HAP-1 (cell line): ENCODE results near the gene ASB5.
"Not testable (repeated sequence)": the region's sequence is repeated elsewhere in the genome, so short reads cannot be mapped to it uniquely, and the experiment has no call there.

Experiments
- DNase-seq, 2 experiments: peaks; one replicate each; pipeline ENCODE4 v3.0.0-alpha.2; 2016 to 2020; ENCODE audit warnings: low spot score in 2 of 2
- H3K27me3 ChIP-seq: fragments of 250-450 bp; sonication (Bioruptor Pico); 2 replicates; pipeline ENCODE4 v1.5.1; 2020; ENCODE audit warnings: low read depth, mild to moderate bottlenecking, moderate library complexity
- H3K36me3 ChIP-seq: fragments of 250-450 bp; sonication (Bioruptor Pico); replicated peaks from 2 replicates; pipeline ENCODE4 v1.5.1; 2020; ENCODE audit warnings: mild to moderate bottlenecking
- H3K4me1 ChIP-seq: fragments of 250-450 bp; sonication (Bioruptor Pico); 2 replicates; pipeline ENCODE4 v1.5.1; 2020; ENCODE audit warnings: mild to moderate bottlenecking
- H3K4me3 ChIP-seq: fragments of 250-450 bp; sonication (Bioruptor Pico); 2 replicates; pipeline ENCODE4 v1.5.1; 2020; ENCODE audit warnings: mild to moderate bottlenecking, moderate library complexity
- H3K9me3 ChIP-seq: fragments of 250-450 bp; sonication (Bioruptor Pico); 2 replicates; pipeline ENCODE4 v1.5.1; 2020; ENCODE audit warnings: mild to moderate bottlenecking, moderate library complexity
- in situ Hi-C: fragments of 300-500 bp; cut with MboI; formaldehyde crosslinking; loops from 3 replicates; pipeline ENCODE4 v1.14.3; 2020; ENCODE audit warnings: low sequenced_read_pairs, inconsistent platforms, mixed read lengths

Gene ASB5

DNA sequence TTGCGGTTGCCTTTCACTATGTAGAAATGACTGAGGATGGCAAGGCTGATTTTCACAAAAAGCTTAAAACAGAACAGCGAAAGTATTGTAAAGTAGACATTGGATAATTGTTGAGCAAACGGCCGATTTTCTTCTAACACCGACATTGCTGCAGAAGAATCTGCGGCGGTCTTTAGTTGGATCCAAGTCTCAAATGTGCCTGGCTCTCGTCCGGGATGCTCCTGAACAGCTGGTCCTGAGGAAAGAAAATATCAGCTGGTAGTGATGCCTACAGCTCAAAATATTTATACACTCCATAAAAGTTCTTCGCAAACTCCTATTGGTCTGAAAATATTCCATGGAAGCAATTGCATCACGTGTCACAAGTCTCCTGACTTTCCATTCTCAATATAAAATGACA, at the start of gene ASB5:
ASB5 (minus strand) TSS at position 260 of the 400 bp plus-strand sequence; CDS start at position 146, 114 bp downstream.
- H3K36me3 ChIP-seq: no peaks in the 10 kb centered on the region
- DNase-seq: no peak
- H3K4me1 ChIP-seq: no peaks in the 10 kb centered on the region
- H3K9me3 ChIP-seq: no peaks in the 10 kb centered on the region
- no peaks in the 10 kb centered on the region for H3K27me3 ChIP-seq
- in situ Hi-C loops: no loop called here
- no peak within 1 kb of the TSS for H3K4me3 ChIP-seq

DNA sequence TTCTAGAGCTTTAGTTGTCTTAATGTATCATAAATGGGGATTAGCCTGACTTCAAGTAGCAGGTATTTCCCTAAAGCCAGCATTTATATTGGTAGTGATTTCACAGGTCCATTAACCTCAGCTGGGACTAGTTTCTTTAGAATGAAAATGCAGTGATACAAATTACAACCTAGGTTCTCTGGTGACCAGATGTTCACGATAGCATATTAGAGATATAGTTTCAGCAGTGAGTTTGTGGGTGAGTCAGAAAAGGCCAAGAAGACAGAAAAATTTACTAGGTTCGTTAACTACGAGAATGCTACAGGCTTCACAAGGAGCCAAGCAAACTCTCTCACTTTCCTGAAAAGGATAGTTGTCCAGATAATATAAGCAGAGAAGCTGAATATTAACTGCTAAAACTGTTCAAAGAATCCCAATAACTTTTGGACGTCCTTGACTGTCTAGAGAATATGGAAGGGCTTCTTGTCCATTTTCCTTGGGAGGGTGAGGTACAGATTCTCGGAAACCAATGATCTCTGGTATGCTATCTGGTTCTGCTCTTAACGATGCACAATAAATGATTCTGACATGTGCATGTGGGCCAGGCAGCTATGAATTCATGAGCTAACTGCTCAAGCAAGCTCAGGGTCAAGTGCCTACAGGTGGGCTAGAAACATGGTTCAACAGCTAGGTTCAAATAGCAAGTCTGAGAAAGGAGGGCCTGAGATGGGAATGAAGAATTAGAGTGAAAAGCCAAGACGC, 44.7 kb upstream of the ASB5 start:
- DNase-seq: no peak
- Histone ChIP-seq H3K36me3 (no peaks in the 10 kb centered on the region), H3K27me3 (no peaks in the 10 kb centered on the region), H3K4me3 (no peak overlapping the region), H3K4me1 (peaks cover 2% of the 10 kb centered on the region), H3K9me3 (no peaks in the 10 kb centered on the region)
- in situ Hi-C loops: no loop called here

DNA sequence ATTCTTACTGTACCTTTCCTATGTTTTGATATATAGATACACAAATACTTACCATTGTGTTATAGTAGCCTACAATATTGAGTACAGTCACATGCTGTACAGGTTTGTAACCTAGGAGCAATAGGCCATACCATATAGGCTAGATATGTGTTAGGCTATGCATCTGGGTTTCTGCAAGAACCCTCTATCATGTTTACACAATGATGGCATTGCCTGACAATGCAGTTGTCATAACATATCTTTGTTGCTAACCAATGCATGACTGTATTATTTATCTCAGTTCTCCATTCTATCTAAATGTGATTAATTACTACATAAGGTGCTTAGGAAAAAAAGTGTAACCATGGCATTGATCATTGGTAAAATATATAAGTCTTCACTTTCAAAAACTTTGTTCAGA, 40.8 kb upstream of the ASB5 start:
- in situ Hi-C loops: no loop called here
- DNase-seq: no peak

DNA sequence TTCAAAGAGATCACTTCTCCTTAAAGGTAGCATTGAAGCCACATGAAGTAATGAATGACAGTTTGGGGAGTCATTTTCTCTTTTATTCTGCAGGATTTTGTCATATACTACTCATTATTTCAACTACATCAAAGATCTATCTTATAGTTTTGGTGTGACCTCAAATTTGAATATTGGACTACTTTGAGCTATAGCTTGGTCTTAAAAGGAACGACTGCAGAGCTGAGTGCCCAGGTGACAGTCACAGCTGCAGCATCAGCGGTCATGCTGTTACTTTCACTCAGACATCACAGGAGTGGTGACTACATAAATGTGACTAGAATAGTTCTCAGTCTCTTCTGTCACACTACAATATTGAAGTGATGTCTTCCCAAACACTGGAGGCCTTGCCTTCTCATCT, 40.0 kb upstream of the ASB5 start:
- Histone ChIP-seq H3K9me3 (no peaks in the 10 kb centered on the region), H3K36me3 (no peaks in the 10 kb centered on the region), H3K4me1 (no peaks in the 10 kb centered on the region; the same call in 1 of the 2 replicates), H3K4me3 (no peak overlapping the region), H3K27me3 (no peaks in the 10 kb centered on the region)
- in situ Hi-C loops: no loop called here
- no peak for DNase-seq

More for the DNA sequence above, 40.8 kb upstream of the ASB5 start:
- no peaks in the 10 kb centered on the region for H3K27me3 ChIP-seq
- no peak overlapping the region for H3K4me3 ChIP-seq
- H3K36me3 ChIP-seq: no peaks in the 10 kb centered on the region
- no peaks in the 10 kb centered on the region; the same call in 1 of the 2 replicates for H3K4me1 ChIP-seq
- H3K9me3 ChIP-seq: no peaks in the 10 kb centered on the region

GRCh38 chr4:176308441-176308840, 39.4 kb upstream of the ASB5 start:
- Histone ChIP-seq H3K36me3 (no peaks in the 10 kb centered on the region), H3K4me1 (no peaks in the 10 kb centered on the region; the same call in 1 of the 2 replicates), H3K4me3 (no peak overlapping the region), H3K9me3 (no peaks in the 10 kb centered on the region), H3K27me3 (no peaks in the 10 kb centered on the region)
- DNase-seq: no peak
- in situ Hi-C loops: no loop called here

GRCh38 chr4:176307666-176307930, 38.6 kb upstream of the ASB5 start:
- H3K9me3 ChIP-seq: no peaks in the 10 kb centered on the region
- H3K36me3 ChIP-seq: no peaks in the 10 kb centered on the region
- H3K4me1 ChIP-seq: 0 out of 2 replicates have a peak, but pooled peaks cover 2% of the 10 kb centered on the region
- in situ Hi-C loops: no loop called here
- no peaks in the 10 kb centered on the region for H3K27me3 ChIP-seq
- no peak overlapping the region for H3K4me3 ChIP-seq
- no peak for DNase-seq

- H3K36me3 ChIP-seq: no peaks in the 10 kb centered on the region
- no peak for DNase-seq
- in situ Hi-C loops: no loop called here
- no peak overlapping the region for H3K4me3 ChIP-seq
- no peaks in the 10 kb centered on the region for H3K27me3 ChIP-seq
- no peaks in the 10 kb centered on the region for H3K9me3 ChIP-seq
- H3K4me1 ChIP-seq: 0 out of 2 replicates have a peak, but pooled peaks cover 2% of the 10 kb centered on the region
These were observed 38.0 kb upstream of the ASB5 start for GRCh38 chr4:176306837-176307665.

- in situ Hi-C loops: no loop called here
- H3K4me3 ChIP-seq: no peak overlapping the region
- peaks cover 8% of the 10 kb centered on the region for H3K4me1 ChIP-seq
- H3K27me3 ChIP-seq: no peaks in the 10 kb centered on the region
- no peaks in the 10 kb centered on the region for H3K36me3 ChIP-seq
- H3K9me3 ChIP-seq: no peaks in the 10 kb centered on the region
- DNase-seq: no peak
These were observed 34.9 kb upstream of the ASB5 start for GRCh38 chr4:176303938-176304337.

GRCh38 chr4:176302283-176303275, 33.6 kb upstream of the ASB5 start:
- Histone ChIP-seq H3K4me1 (peaks cover 8% of the 10 kb centered on the region), H3K36me3 (no peaks in the 10 kb centered on the region), H3K9me3 (no peaks in the 10 kb centered on the region), H3K27me3 (no peaks in the 10 kb centered on the region), H3K4me3 (no peak overlapping the region)
- in situ Hi-C loops: no loop called here
- DNase-seq: no peak

DNA sequence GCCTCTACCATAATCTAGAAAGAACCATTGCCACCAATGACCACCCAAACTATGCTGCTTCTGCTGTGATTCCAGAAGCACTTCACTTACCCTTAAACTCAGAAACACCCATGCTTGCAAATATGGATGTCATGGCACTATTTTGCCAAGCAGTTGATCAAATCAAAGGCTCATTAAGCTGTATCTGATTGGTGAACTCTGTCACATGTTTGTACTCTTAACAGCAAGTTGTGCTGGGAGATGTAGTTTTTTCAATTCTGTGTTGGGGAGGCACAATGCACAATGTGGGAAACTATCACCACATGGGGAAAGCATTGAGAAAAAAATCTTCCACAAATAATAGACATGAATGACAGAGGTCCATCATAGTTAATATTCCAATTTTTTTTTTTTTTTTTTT, 31.5 kb upstream of the ASB5 start:
- H3K4me3 ChIP-seq: no peak overlapping the region
- DNase-seq: no peak
- H3K27me3 ChIP-seq: no peaks in the 10 kb centered on the region

DNA sequence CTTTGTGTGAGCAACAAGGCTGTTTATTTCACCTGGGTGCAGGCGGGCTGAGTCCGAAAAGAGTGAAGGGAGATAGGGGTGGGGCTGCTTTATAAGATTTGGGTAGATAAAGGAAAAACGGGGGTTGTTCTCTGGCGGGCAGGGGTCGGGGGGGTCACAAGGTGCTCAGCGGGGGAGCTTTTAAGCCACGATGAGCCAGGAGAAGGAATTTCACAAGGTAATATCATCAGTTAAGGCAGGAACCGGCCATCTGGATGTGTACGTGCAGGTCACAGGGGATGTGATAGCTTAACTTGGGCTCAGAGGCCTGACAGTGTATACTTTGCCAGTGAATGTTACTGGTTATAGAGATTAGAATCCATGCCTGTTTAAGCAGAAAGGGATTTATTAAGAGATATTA, 31.0 kb upstream of the ASB5 start:
- Histone ChIP-seq H3K27me3 (no peaks in the 10 kb centered on the region), H3K4me3 (no peak overlapping the region), H3K4me1 (peaks cover 8% of the 10 kb centered on the region), H3K36me3 (no peaks in the 10 kb centered on the region), H3K9me3 (no peaks in the 10 kb centered on the region)
- in situ Hi-C loops: no loop called here
- DNase-seq: no peak

More for the DNA sequence above, 31.5 kb upstream of the ASB5 start:
- in situ Hi-C loops: no loop called here
- no peaks in the 10 kb centered on the region for H3K9me3 ChIP-seq
- peaks cover 8% of the 10 kb centered on the region for H3K4me1 ChIP-seq
- H3K36me3 ChIP-seq: no peaks in the 10 kb centered on the region

- no peak for DNase-seq
- peaks cover 8% of the 10 kb centered on the region for H3K4me1 ChIP-seq
- in situ Hi-C loops: no loop called here
- H3K36me3 ChIP-seq: no peaks in the 10 kb centered on the region
- H3K27me3 ChIP-seq: no peaks in the 10 kb centered on the region
- no peaks in the 10 kb centered on the region for H3K9me3 ChIP-seq
- H3K4me3 ChIP-seq: no peak overlapping the region
These were observed 29.6 kb upstream of the ASB5 start for GRCh38 chr4:176298664-176299063.

GRCh38 chr4:176295907-176296306, 26.9 kb upstream of the ASB5 start:
- H3K27me3 ChIP-seq, H3K36me3 ChIP-seq, H3K4me3 ChIP-seq, DNase-seq, H3K9me3 ChIP-seq, in situ Hi-C loops: not testable (repeated sequence)
- peaks cover 12% of the 10 kb centered on the region for H3K4me1 ChIP-seq
